GM18505 (cell line): ENCODE results near the gene SOX8.

ENCODE experiments used
- ATAC-seq: cut with Tn5 transposase; IDR thresholded peaks from one replicate; pipeline ENCODE4 v1.9.1; 2021; ENCODE audit not compliant: unreplicated experiment
- POLR2A ChIP-seq: IDR thresholded peaks from 4 replicates; pipeline ENCODE4 v1.6.1; 2011; ENCODE audit warnings: borderline replicate concordance; ENCODE audit not compliant: insufficient read depth, insufficient read length; ENCODE audit errors: extremely low read depth

The SOX8 gene

GRCh38 chr16:972316-973002, 9.1 kb upstream of the SOX8 start:
- ATAC-seq = no peak
- no peak for TF ChIP-seq POLR2A

DNA sequence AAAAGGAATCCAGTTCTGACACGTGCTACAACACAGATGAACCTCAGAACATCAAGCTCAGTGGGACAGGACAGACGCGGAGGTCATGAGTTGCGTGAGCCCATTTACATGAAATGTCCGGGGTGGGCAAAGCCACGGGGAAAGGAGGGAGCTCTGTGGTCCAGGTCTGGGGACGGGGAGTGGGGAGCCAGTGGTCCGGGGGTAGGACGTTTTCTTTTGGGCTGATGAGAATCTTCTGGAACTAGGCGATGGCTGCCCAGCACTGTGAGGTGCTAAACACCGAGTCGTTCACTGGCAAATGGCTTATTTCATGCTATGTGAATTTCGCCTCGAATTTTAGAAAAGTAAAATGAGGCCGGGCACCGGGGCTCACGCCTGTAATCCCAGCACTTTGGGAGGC, 8.2 kb upstream of the SOX8 start:
- no peak for TF ChIP-seq POLR2A
- ATAC-seq = no peak

DNA sequence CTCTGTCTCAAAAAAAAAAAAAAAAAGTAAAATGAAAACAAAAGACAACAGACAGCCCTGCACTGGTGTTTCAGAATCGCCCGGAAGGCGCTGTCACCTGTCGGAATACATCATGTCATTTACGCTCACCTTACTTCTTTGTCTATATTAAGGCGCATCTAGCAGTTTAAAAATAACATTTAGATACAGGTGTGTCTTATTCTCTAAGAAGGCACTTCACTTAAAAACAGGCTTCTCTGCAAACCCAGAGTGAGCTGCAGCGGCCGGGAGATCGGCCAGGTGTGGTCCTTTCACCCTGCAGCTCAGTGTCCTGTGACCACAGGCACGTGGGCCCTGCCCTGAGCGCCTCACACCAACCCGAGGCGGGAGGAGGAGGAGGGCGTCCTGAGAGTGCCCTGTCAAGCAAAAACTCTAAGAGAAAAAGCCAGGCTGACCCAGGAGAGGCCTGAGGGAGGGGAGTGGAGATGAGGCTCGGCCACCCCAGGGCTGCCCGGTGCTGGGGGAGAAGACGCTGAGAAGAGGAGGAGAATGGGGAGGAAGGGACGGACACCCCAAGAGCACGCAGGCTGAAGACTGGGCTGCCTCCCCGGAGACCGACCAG, 7.5 kb upstream of the SOX8 start:
- ATAC-seq = no peak
- no peak for TF ChIP-seq POLR2A

GRCh38 chr16:974611-975261, 6.8 kb upstream of the SOX8 start:
- ATAC-seq = no peak
- TF ChIP-seq POLR2A = no peak

DNA sequence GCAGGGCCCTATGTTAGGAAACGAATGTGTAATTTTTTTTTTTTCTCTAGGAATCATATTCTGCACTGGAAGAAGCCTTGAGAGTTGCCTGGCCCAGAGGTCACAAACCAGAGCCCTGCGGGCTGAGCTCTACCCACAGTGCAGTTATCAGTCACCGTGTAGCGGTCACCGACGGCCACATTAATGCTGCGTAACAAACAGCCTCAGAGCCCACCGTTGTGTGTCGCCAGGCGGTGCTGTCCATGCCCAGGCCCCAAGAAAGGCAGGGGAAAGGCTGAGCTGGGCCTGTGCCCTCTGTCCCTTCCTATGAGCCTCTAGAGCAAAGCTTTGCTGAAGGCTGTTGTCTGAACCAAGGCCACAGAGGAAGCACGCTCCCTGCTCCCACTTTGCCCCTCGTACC, 6.3 kb upstream of the SOX8 start:
- no peak for TF ChIP-seq POLR2A
- ATAC-seq = no peak

DNA sequence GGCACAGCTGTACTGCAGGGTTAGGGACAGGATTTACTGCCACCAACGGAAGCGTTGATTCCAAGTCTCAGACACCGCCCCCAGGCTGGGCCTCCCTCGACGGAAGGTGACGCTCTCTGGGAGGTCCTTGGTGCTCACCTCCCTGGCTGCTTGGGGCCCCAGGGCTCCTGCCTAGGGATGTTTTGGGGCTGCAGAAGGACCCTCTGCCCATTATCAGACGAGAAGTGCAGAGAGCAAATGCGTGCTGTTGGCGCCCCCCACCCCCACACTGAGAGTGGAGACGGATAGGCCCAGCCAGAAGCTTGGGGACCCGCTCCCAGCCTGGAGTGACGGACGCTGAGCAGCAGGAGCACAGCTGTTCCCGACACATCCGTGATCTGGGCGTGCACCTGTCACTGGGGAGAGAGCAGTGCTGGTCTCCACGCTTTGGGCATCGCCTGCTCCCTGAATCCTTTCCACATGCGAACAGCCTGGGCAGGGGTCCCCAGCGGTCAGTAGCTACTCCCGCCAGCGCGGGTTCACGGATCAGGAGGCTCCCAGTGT, 5.1 kb upstream of the SOX8 start:
- TF ChIP-seq POLR2A = no peak
- ATAC-seq = no peak

DNA sequence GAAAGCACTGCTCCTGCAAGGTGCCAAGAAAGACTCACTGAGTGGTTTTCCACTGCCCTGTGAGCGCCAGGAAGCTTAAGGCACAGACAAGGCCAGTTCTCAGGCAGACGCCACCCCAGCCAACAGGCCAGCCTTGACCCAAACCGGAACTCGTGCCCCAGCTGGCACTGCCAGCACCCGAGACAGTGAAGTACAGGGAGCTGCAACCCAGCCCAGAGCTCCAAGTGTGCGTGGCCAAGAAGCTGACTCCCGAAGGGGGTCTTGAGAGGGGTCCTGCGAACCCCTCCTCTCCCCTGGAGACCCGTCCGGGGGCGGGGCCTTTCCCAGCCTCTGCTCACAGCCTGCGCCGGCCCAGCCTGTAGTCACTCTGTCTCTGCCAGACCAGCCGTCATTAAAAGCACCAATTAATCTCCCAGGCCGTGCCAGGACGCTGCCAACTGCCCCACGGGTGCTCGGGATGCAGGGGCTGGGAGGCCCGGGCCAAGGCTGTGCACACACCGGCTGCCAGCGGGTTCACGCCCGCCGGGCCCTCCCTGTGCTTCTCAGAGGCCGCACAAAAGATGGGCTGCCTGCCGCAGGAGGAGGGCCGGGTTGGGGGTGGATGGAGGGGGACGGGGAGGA, 4.4 kb upstream of the SOX8 start:
- no peak for TF ChIP-seq POLR2A
- ATAC-seq = no peak

GRCh38 chr16:977896-978295, 3.7 kb upstream of the SOX8 start:
- no peak for ATAC-seq
- no peak for TF ChIP-seq POLR2A

DNA sequence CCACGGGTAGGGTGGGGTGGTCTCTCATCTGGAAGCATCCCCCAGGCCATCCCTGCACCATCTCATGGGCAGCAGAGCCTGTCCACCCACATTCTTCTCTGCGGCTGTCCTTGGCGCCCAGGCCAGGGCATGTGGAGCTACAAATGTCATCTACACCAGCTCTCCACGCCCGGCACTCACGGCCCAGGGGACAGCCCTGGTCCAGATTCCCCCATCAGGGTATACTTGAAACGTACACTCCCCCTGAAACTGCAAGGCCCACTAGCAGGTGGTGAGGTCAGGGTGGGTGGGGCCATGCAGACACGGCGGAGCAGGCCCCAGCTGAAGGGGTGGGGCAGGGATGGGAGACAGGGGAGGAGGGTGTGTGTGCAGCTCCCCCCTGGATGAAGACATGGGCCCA, 3.2 kb upstream of the SOX8 start:
- no peak for ATAC-seq
- no peak for TF ChIP-seq POLR2A

- no peak for TF ChIP-seq POLR2A
- no peak for ATAC-seq
Measured at GRCh38 chr16:979147-979546, 2.4 kb upstream of the SOX8 start.

DNA sequence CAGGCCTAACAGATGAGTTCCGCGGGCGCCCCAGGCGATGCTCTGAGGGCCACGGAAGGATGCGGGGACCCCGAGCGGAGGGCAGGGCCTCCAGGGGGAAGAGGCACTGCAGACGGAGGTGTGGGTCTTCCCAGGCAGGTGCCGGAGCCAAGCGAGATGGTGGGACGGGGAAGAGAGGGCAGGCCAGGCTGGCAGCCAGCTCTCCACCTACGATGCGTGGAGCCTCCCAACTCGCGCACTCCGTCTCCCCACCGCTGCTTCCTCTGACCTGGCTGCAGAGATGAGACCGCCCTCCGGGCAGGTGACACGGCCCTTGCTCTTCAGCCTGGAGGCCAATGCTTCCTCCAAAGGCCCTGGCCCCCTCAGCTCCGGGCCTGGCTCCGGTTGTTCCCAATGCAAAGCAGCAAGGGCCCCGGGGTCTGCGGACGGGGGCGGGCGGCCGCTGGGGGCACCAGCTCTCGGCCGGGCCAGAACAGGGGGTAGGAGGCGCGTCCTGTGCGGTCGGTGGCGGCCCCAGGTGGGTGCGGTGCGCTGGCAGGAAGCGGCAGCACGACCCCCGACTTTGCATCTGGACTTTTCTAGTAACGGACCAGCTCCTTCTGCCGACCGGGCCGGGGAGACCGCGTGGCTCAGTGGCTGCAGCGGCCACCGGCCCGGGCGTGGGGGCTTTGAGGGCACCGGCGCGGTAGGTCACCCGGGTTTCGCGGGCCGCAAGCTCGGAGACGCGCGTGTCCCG, 1.5 kb upstream of the SOX8 start:
- no peak for TF ChIP-seq POLR2A
- no peak for ATAC-seq

GRCh38 chr16:980595-980854, 1.0 kb upstream of the SOX8 start:
- no peak for ATAC-seq
- no peak for TF ChIP-seq POLR2A
